Ovary (tissue), 3 donors: ENCODE results near the gene ACTN1.

Source experiments
- EP300 ChIP-seq: sonication (generic); formaldehyde crosslinking; IDR thresholded peaks from one replicate; pipeline ENCODE4 v1.6.1; 2017; ENCODE audit warnings: antibody characterized with exemption
- POLR2A ChIP-seq: fragments of 450-650 bp; IDR thresholded peaks from one replicate; pipeline ENCODE4 v1.6.1; 2017; ENCODE audit warnings: antibody characterized with exemption, mild to moderate bottlenecking, moderate library complexity
- TF ChIP-seq, protein P1 (sequence below), 3 donors: fragments of 450-650 bp in 2 of 3; fragments of 200-600 bp in 1 of 3; IDR thresholded peaks; one replicate each; pipeline versions ENCODE4 v1.5.1 to v1.8.0; 2016 to 2022; ENCODE audit warnings: antibody characterized with exemption in 3 of 3, mild to moderate bottlenecking in 1 of 3
- donor health status: DM: no; HTN: no; CAD: no.

DNA sequence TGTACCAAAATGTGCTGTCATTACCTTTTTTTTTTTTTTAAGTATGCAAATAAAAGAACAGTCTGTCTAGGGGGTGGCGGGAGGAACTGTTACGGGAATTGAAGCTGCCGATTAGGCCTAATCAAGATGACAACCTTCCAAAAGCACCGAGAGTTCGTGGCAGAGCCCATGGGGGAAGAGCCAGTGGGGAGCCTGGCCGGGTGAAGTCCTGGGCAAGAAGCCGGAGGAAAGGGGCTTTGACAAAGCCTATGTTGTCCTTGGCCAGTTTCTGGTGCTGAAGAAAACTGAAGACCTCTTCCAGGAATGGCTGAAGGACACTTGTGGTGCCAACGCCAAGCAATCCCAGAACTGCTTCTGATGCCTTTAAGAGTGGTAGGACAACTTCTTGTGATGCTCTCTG, 42.6 kb downstream of the ACTN1 start:
- TF ChIP-seq, protein P1, sequence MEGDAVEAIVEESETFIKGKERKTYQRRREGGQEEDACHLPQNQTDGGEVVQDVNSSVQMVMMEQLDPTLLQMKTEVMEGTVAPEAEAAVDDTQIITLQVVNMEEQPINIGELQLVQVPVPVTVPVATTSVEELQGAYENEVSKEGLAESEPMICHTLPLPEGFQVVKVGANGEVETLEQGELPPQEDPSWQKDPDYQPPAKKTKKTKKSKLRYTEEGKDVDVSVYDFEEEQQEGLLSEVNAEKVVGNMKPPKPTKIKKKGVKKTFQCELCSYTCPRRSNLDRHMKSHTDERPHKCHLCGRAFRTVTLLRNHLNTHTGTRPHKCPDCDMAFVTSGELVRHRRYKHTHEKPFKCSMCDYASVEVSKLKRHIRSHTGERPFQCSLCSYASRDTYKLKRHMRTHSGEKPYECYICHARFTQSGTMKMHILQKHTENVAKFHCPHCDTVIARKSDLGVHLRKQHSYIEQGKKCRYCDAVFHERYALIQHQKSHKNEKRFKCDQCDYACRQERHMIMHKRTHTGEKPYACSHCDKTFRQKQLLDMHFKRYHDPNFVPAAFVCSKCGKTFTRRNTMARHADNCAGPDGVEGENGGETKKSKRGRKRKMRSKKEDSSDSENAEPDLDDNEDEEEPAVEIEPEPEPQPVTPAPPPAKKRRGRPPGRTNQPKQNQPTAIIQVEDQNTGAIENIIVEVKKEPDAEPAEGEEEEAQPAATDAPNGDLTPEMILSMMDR (IDR thresholded peaks at IDR 0.05), result no peak
- TF ChIP-seq EP300 (no peak), POLR2A (no peak)
